ENCODE data around the gene NPHP4. TPM values are rescaled to one million over a fixed set of nuclear protein-coding genes. Genes with fewer than 3 reads are reported as not detected.

Gene NPHP4
- total RNA-seq, 1 experiment from 2014 or later: 6.1 TPM

DNA sequence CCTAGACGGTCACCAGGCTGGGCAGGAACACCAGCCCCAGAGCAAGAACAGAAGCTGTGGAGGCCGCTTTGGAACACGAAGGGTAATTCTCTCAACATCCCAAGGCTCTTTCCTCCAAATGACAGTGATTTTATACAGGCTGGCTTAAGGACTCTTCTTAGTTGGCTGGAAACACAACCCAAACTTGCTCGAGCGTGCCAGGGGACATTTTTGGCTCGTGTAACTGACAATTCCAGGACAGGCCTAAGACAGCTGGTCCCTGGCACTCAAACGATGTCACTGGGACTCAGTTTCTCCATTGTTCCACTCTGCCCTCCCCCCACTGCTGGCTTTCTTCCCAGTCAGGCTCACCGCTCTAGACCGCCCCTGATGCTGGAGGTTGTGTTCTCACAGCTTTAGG is 164.7 kb downstream of the NPHP4 start:
- in situ Hi-C loops (cut with HindIII; ENCODE audit: low pct_unique_long_range_greater_than_20kb, low sequenced_read_pairs): no loop called here
- DNase-seq (ENCODE audit: low read depth): no peak

- no peak for DNase-seq (ENCODE audit: low read depth)
- in situ Hi-C loops (cut with HindIII; ENCODE audit: low pct_unique_long_range_greater_than_20kb, low sequenced_read_pairs): no loop called here
These were observed 165.6 kb downstream of the NPHP4 start for GRCh38 chr1:5826601-5827000.

DNA sequence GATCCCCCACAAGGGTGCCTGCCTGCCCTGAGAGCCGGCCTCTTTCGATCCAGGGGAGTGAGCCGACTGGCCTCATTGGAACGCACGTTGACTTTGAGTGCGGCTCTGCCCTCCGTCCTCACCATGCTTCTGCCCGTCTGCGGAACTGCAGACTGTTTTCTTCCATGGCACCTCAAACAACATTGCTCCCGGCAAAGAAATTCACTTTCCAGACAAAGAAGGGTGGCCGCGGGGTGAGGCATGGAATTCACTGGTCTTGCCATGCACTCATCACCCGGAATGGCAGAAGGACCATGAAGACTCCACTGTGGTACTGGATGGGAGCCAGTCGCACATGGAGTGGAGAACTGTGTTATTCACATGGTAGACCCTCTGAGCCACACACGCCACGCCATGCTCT is 169.5 kb downstream of the NPHP4 start:
- in situ Hi-C loops (cut with HindIII; ENCODE audit: low pct_unique_long_range_greater_than_20kb, low sequenced_read_pairs): no loop called here
- no peak for DNase-seq (ENCODE audit: low read depth)

- in situ Hi-C loops (cut with HindIII; ENCODE audit: low pct_unique_long_range_greater_than_20kb, low sequenced_read_pairs): no loop called here
- DNase-seq (ENCODE audit: low read depth): no peak
These were observed 170.0 kb downstream of the NPHP4 start for GRCh38 chr1:5822266-5822665.

GRCh38 chr1:5821540-5822176 is 170.6 kb downstream of the NPHP4 start:
- no peak for DNase-seq (ENCODE audit: low read depth)
- in situ Hi-C loops (cut with HindIII; ENCODE audit: low pct_unique_long_range_greater_than_20kb, low sequenced_read_pairs): no loop called here

GRCh38 chr1:5820026-5820421 is 172.2 kb downstream of the NPHP4 start:
- DNase-seq (ENCODE audit: low read depth): no peak
- in situ Hi-C loops (cut with HindIII; ENCODE audit: low pct_unique_long_range_greater_than_20kb, low sequenced_read_pairs): no loop called here

DNA sequence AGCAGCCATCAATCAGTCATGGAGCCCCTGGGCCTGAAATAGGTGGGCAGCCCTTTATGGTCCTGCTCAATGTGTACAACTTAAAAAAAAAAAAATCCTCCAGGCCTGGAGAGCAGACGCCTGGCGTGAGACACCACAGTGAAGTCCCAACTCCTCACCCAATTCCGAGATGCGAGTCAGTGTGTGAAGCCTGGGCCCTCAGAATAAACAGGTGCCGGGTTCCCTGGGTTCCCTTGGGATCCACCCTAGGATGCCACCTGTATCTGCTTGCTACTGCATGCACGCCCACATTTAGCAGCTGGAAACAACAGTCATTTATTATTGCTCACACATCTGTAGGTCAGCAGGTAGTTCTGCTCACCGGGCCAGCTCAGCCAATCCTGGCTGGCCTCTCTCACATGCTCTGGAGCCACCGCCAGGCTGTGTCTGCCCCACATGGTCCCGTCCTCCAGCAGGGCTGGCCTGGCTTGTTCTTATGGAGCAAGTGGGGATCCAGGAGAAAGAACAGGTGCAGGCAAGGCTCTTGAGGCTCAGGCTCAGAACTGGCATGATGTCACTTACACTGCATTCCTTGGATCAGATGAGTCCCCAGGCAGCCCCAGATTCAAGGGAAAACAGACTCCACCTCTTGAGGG is 172.7 kb downstream of the NPHP4 start:
- DNase-seq (ENCODE audit: low read depth): no peak
- in situ Hi-C loops (cut with HindIII; ENCODE audit: low pct_unique_long_range_greater_than_20kb, low sequenced_read_pairs): no loop called here

DNA sequence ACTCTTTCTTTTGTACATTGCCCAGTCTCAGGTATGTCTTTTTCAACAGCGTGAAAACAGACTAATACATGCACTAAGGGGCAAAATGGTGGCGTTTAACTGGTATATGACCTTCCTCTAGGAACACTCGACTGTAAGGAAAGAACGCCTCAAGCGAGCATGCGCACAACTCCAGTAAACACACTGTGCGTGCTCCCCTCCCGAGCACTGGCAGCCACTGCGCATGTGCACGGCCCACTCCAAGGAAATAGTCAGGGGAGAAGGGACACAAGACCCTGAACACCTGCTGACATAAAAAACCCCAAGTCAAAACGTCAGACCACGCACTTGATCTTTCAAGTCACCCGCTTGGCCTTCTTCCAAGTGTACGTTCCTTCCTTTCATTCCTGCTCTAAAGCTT is 173.5 kb downstream of the NPHP4 start:
- in situ Hi-C loops (cut with HindIII; ENCODE audit: low pct_unique_long_range_greater_than_20kb, low sequenced_read_pairs): no loop called here
- no peak for DNase-seq (ENCODE audit: low read depth)

GRCh38 chr1:5815716-5816115 is 176.5 kb downstream of the NPHP4 start:
- no peak for DNase-seq (ENCODE audit: low read depth)
- in situ Hi-C loops (cut with HindIII; ENCODE audit: low pct_unique_long_range_greater_than_20kb, low sequenced_read_pairs): no loop called here

- in situ Hi-C loops (cut with HindIII; ENCODE audit: low pct_unique_long_range_greater_than_20kb, low sequenced_read_pairs): no loop called here
- no peak for DNase-seq (ENCODE audit: low read depth)
These were observed 177.0 kb downstream of the NPHP4 start for GRCh38 chr1:5815211-5815610.

GRCh38 chr1:5814046-5814619 is 178.1 kb downstream of the NPHP4 start:
- DNase-seq (ENCODE audit: low read depth): no peak
- in situ Hi-C loops (cut with HindIII; ENCODE audit: low pct_unique_long_range_greater_than_20kb, low sequenced_read_pairs): no loop called here

- DNase-seq (ENCODE audit: low read depth): no peak
- in situ Hi-C loops (cut with HindIII; ENCODE audit: low pct_unique_long_range_greater_than_20kb, low sequenced_read_pairs): no loop called here
These were observed 178.7 kb downstream of the NPHP4 start for GRCh38 chr1:5813480-5813879.

Other genes with a start within 250 kb of the NPHP4 start
- 2.0 and 6.6 TPM in 2 replicates for gene KCNAB2, start 53.5 kb upstream of the NPHP4 start, total RNA-seq (2014; rRNA removed; shearing (Covaris generic); ENCODE audit: low replicate concordance)
- gene CHD5, start 187.9 kb upstream of the NPHP4 start, total RNA-seq (2014; rRNA removed; shearing (Covaris generic); ENCODE audit: low replicate concordance): not detected in 2 replicates
- gene RPL22, start 207.2 kb upstream of the NPHP4 start, total RNA-seq (2014; rRNA removed; shearing (Covaris generic); ENCODE audit: low replicate concordance): 206 and 215 TPM in 2 replicates
- 15.7 and 29.2 TPM in 2 replicates for gene RNF207, start 213.7 kb upstream of the NPHP4 start, total RNA-seq (2014; rRNA removed; shearing (Covaris generic); ENCODE audit: low replicate concordance)
- 90.4 and 90.5 TPM in 2 replicates for gene ICMT, start 243.5 kb upstream of the NPHP4 start, total RNA-seq (2014; rRNA removed; shearing (Covaris generic); ENCODE audit: low replicate concordance)